Caco-2 (cell line): ENCODE data around the gene RTL10. TPM values are rescaled to one million over a fixed set of nuclear protein-coding genes. Genes with fewer than 3 reads are reported as not detected.

Source experiments
- BruUV-seq: library from RNA; stranded (reverse); fragments of 400-500 nt; replicated peaks from 2 replicates; lab custom pipeline; 2021; lab: Mats Ljungman, UMichigan
- CTCF ChIA-PET: fragments of 300-600 bp; sonication (Branson Sonifier 250); formaldehyde crosslinking; loops from one replicate; lab custom pipeline; 2022; ENCODE audit warnings: antibody characterized with exemption; lab: Charles Lee
- POLR2A ChIA-PET: fragments of 300-600 bp; sonication (Branson Sonifier 250); formaldehyde crosslinking; loops from one replicate; lab custom pipeline; 2022; ENCODE audit warnings: antibody characterized with exemption; lab: Charles Lee
- DNase-seq, 2 experiments: peaks; one replicate each; pipeline versions ENCODE4 v3.0.0 to v3.0.0-alpha.2; 2020 to 2022
- H3K27me3 ChIP-seq: replicated peaks from 2 replicates; pipeline ENCODE4 v1.6.0; 2011; ENCODE audit warnings: low read length; ENCODE audit not compliant: control insufficient read depth, insufficient read depth
- H3K36me3 ChIP-seq: 2 replicates; pipeline ENCODE4 v1.5.1; 2011; ENCODE audit warnings: low read length; ENCODE audit not compliant: control insufficient read depth, insufficient read depth
- H3K4me1 ChIP-seq: fragments of 250-450 bp; sonication (Bioruptor Pico); 2 replicates; pipeline ENCODE4 v1.5.1; 2020; ENCODE audit warnings: mild to moderate bottlenecking
- H3K4me3 ChIP-seq: 2 replicates; pipeline ENCODE4 v1.5.1; 2011; ENCODE audit warnings: low read depth, mild to moderate bottlenecking, control low read depth, low read length
- H3K9me3 ChIP-seq: fragments of 250-450 bp; sonication (Bioruptor Pico); 2 replicates; pipeline ENCODE4 v1.5.1; 2020; ENCODE audit warnings: mild to moderate bottlenecking, moderate library complexity
- H3K27ac Mint-ChIP-seq: one replicate; pipeline ENCODE4 v1.8.0; 2022; ENCODE audit warnings: mixed read lengths; ENCODE audit not compliant: unreplicated experiment
- H3K27me3 Mint-ChIP-seq: one replicate; pipeline ENCODE4 v1.8.0; 2022; ENCODE audit warnings: mixed read lengths; ENCODE audit not compliant: insufficient read depth, unreplicated experiment
- H3K36me3 Mint-ChIP-seq: one replicate; pipeline ENCODE4 v1.8.0; 2022; ENCODE audit warnings: mild to moderate bottlenecking, mixed read lengths; ENCODE audit not compliant: insufficient read depth, unreplicated experiment
- H3K4me1 Mint-ChIP-seq: one replicate; pipeline ENCODE4 v1.8.0; 2022; ENCODE audit warnings: low read depth, mixed read lengths; ENCODE audit not compliant: unreplicated experiment
- H3K4me3 Mint-ChIP-seq: one replicate; pipeline ENCODE4 v1.8.0; 2022; ENCODE audit warnings: mild to moderate bottlenecking, moderate library complexity, mixed read lengths; ENCODE audit not compliant: unreplicated experiment
- H3K9me3 Mint-ChIP-seq: one replicate; pipeline ENCODE4 v1.8.0; 2022; ENCODE audit warnings: mixed read lengths; ENCODE audit not compliant: unreplicated experiment
- CTCF ChIP-seq, 2 experiments: fragments of 200-600 bp in 1 of 2; IDR thresholded peaks; 1 replicate in 1 of 2; 2 replicates in 1 of 2; pipeline versions ENCODE4 v1.5.1 to v1.8.0; 2011 to 2022; ENCODE audit warnings: antibody characterized with exemption in 1 of 2, control low read depth in 1 of 2, inconsistent platforms in 1 of 2, low read depth in 1 of 2, low read length in 1 of 2, mild to moderate bottlenecking in 1 of 2, moderate library complexity in 1 of 2; ENCODE audit not compliant: insufficient read depth in 1 of 2, severe bottlenecking in 1 of 2, unreplicated experiment in 1 of 2
- intact Hi-C: fragments of 100-400 bp; cut with micrococcal nuclease; formaldehyde crosslinking; loops from one replicate; pipeline ENCODE4 v1.10.0; 2022; ENCODE audit not compliant: unreplicated experiment
- total RNA-seq: library from RNA; stranded (reverse); gene quantifications from 2 replicates; pipeline ENCODE4 v1.2.3, GENCODE V29; 2022

The RTL10 gene
- total RNA-seq, 1 experiment from 2014 or later, result 27.5 TPM

- intact Hi-C loops, result no loop called here
- TF ChIP-seq CTCF (IDR thresholded peaks at IDR 0.05; ENCODE audit: insufficient read depth in 1 of 2, low read depth in 1 of 2, low read length in 1 of 2, severe bottlenecking in 1 of 2, unreplicated experiment in 1 of 2), result no peak
- Histone ChIP-seq H3K9me3 (no peaks in the 10 kb centered on the region), H3K4me1 (no peaks in the 10 kb centered on the region), H3K27me3 (no peaks in the 10 kb centered on the region), H3K4me3 (no peak overlapping the region), H3K36me3 (no peaks in the 10 kb centered on the region)
- peak in 1 of 2 experiments; percentile 26 for DNase-seq
- POLR2A ChIA-PET, result no interaction called here
- CTCF ChIA-PET, result no interaction called here
- Mint-ChIP-seq H3K27ac (no peak overlapping the region), H3K4me1 (no peaks in the 10 kb centered on the region), H3K27me3 (no peaks in the 10 kb centered on the region), H3K9me3 (no peaks in the 10 kb centered on the region), H3K36me3 (no peaks in the 10 kb centered on the region), H3K4me3 (no peak overlapping the region)
- no TSS peak for BruUV-seq
Observed at GRCh38 chr22:19810381-19811201, 44.1 kb downstream of the RTL10 start.

GRCh38 chr22:19809741-19810140 lies 44.9 kb downstream of the RTL10 start:
- Mint-ChIP-seq H3K36me3 (no peaks in the 10 kb centered on the region), H3K27me3 (no peaks in the 10 kb centered on the region), H3K4me3 (no peak overlapping the region), H3K27ac (no peak overlapping the region), H3K9me3 (no peaks in the 10 kb centered on the region), H3K4me1 (no peaks in the 10 kb centered on the region)
- H3K27me3 ChIP-seq, result no peaks in the 10 kb centered on the region
- no peak for TF ChIP-seq CTCF (IDR thresholded peaks at IDR 0.05; ENCODE audit: insufficient read depth in 1 of 2, low read depth in 1 of 2, low read length in 1 of 2, severe bottlenecking in 1 of 2, unreplicated experiment in 1 of 2)
- no peaks in the 10 kb centered on the region for H3K4me1 ChIP-seq
- peak in 1 of 2 experiments; percentile 11 for DNase-seq
- BruUV-seq, result no TSS peak
- H3K9me3 ChIP-seq, result no peaks in the 10 kb centered on the region
- ChIA-PET POLR2A (interaction anchor here (0.6 kb wide), 1 partner anchor 67 kb away, joined by 3 read pairs; no protein-coding TSS in a partner anchor), CTCF (no interaction called here)
- H3K4me3 ChIP-seq, result no peak overlapping the region
- intact Hi-C loops, result no loop called here
- no peaks in the 10 kb centered on the region for H3K36me3 ChIP-seq

GRCh38 chr22:19808873-19809478 lies 45.7 kb downstream of the RTL10 start:
- no peaks in the 10 kb centered on the region for H3K9me3 Mint-ChIP-seq
- no peak overlapping the region for H3K4me3 ChIP-seq
- no peak overlapping the region for H3K4me3 Mint-ChIP-seq
- no TSS peak for BruUV-seq
- no peaks in the 10 kb centered on the region for H3K27me3 Mint-ChIP-seq
- intact Hi-C loops, result no loop called here
- no peak for TF ChIP-seq CTCF (IDR thresholded peaks at IDR 0.05; ENCODE audit: insufficient read depth in 1 of 2, low read depth in 1 of 2, low read length in 1 of 2, severe bottlenecking in 1 of 2, unreplicated experiment in 1 of 2)
- H3K9me3 ChIP-seq, result no peaks in the 10 kb centered on the region
- ChIA-PET POLR2A (no interaction called here), CTCF (no interaction called here)
- peak in 1 of 2 experiments; percentile 11 for DNase-seq
- H3K27me3 ChIP-seq, result no peaks in the 10 kb centered on the region
- no peaks in the 10 kb centered on the region for H3K36me3 Mint-ChIP-seq
- no peak overlapping the region for H3K27ac Mint-ChIP-seq
- no peaks in the 10 kb centered on the region for H3K36me3 ChIP-seq
- no peaks in the 10 kb centered on the region for H3K4me1 ChIP-seq
- no peaks in the 10 kb centered on the region for H3K4me1 Mint-ChIP-seq
